HEK293 (cell line): ENCODE data around the gene COL15A1.

Experiments
- CTCF ChIA-PET: fragments of 350-600 bp; formaldehyde crosslinking; extraction: SDS; loops from one replicate; lab custom pipeline; 2021; ENCODE audit warnings: antibody characterized with exemption; lab: Yijun Ruan, JAX
- POLR2A ChIA-PET: fragments of 300-600 bp; formaldehyde crosslinking; extraction: SDS; loops from one replicate; lab custom pipeline; 2020; ENCODE audit warnings: antibody characterized with exemption, inconsistent platforms; lab: Yijun Ruan, JAX
- H3K27ac ChIP-seq: fragments of 200-500 bp; sonication (Bioruptor generic); 2 replicates; pipeline ENCODE4 v1.5.1; 2014; ENCODE audit warnings: low read depth, low read length, control low read depth, inconsistent platforms; ENCODE audit errors: extremely low read depth
- H3K36me3 ChIP-seq, 2 experiments: fragments of 200-500 bp in 1 of 2; sonication (Bioruptor generic) in 1 of 2; 1 replicate in 1 of 2; 2 replicates in 1 of 2; pipeline ENCODE4 v1.5.1; 2014 to 2017; ENCODE audit warnings: inconsistent platforms in 2 of 2, low read length in 2 of 2; ENCODE audit not compliant: control insufficient read depth in 2 of 2, insufficient read depth in 1 of 2
- H3K4me1 ChIP-seq: fragments of 200-500 bp; sonication (Bioruptor generic); 2 replicates; pipeline ENCODE4 v1.5.1; 2014; ENCODE audit warnings: mild to moderate bottlenecking, low read length, inconsistent platforms; ENCODE audit not compliant: control insufficient read depth, insufficient read depth
- H3K4me3 ChIP-seq: 2 replicates; pipeline ENCODE4 v1.5.1; 2011; ENCODE audit warnings: low read depth, mild to moderate bottlenecking, control low read depth, low read length, moderate library complexity
- H3K9me3 ChIP-seq: fragments of 200-500 bp; sonication (Bioruptor generic); 2 replicates; pipeline ENCODE4 v1.5.1; 2014; ENCODE audit warnings: low read depth, low read length, inconsistent platforms; ENCODE audit not compliant: control insufficient read depth, insufficient read depth
- HOXD13 ChIP-seq: sonication (generic); formaldehyde crosslinking; IDR thresholded peaks from 2 replicates; pipeline ENCODE4 v1.8.0; 2022; ENCODE audit warnings: missing genetic modification reagents, borderline replicate concordance
- MZF1 ChIP-seq: fragments of 450-650 bp; formaldehyde crosslinking; IDR thresholded peaks from 2 replicates; pipeline ENCODE4 v1.5.1; 2017; ENCODE audit warnings: missing biosample characterization, missing genetic modification characterization, borderline replicate concordance
- ZBTB48 ChIP-seq: fragments of 450-650 bp; formaldehyde crosslinking; IDR thresholded peaks from 2 replicates; pipeline ENCODE4 v1.5.1; 2016; ENCODE audit warnings: missing biosample characterization, missing genetic modification characterization
- ZNF10 ChIP-seq: fragments of 450-650 bp; formaldehyde crosslinking; IDR thresholded peaks from 2 replicates; pipeline ENCODE4 v1.5.1; 2017; ENCODE audit warnings: missing biosample characterization, missing genetic modification characterization
- ZNF140 ChIP-seq: fragments of 450-650 bp; formaldehyde crosslinking; IDR thresholded peaks from 2 replicates; pipeline ENCODE4 v1.5.1; 2016; ENCODE audit warnings: missing biosample characterization, missing genetic modification characterization
- ZNF146 ChIP-seq: fragments of 450-650 bp; formaldehyde crosslinking; IDR thresholded peaks from 2 replicates; pipeline ENCODE4 v1.5.1; 2016; ENCODE audit warnings: missing biosample characterization, missing genetic modification characterization
- ZNF155 ChIP-seq: fragments of 450-650 bp; formaldehyde crosslinking; IDR thresholded peaks from 2 replicates; pipeline ENCODE4 v1.5.1; 2016; ENCODE audit warnings: missing biosample characterization, missing genetic modification characterization
- ZNF2 ChIP-seq: fragments of 450-650 bp; formaldehyde crosslinking; IDR thresholded peaks from 2 replicates; pipeline ENCODE4 v1.5.1; 2016; ENCODE audit warnings: missing biosample characterization, missing genetic modification characterization
- ZNF311 ChIP-seq: fragments of 450-650 bp; formaldehyde crosslinking; IDR thresholded peaks from 2 replicates; pipeline ENCODE4 v1.5.1; 2017; ENCODE audit warnings: missing biosample characterization, missing genetic modification characterization, borderline replicate concordance
- ZNF776 ChIP-seq: fragments of 450-650 bp; formaldehyde crosslinking; IDR thresholded peaks from 2 replicates; pipeline ENCODE4 v1.5.0; 2017; ENCODE audit warnings: missing biosample characterization, missing genetic modification characterization, borderline replicate concordance
- ZSCAN16 ChIP-seq: fragments of 450-650 bp; formaldehyde crosslinking; IDR thresholded peaks from 2 replicates; pipeline ENCODE4 v1.5.1; 2016; ENCODE audit warnings: missing biosample characterization, missing genetic modification characterization
- TF ChIP-seq, protein P1 (sequence below): fragments of 450-650 bp; formaldehyde crosslinking; IDR thresholded peaks from 2 replicates; pipeline ENCODE4 v1.5.1; 2016; ENCODE audit warnings: missing biosample characterization, missing genetic modification characterization
- TF ChIP-seq, protein P2 (sequence below): fragments of 450-650 bp; formaldehyde crosslinking; IDR thresholded peaks from 2 replicates; pipeline ENCODE4 v1.5.1; 2016; ENCODE audit warnings: missing biosample characterization, missing genetic modification characterization
- TF ChIP-seq, protein P3 (sequence below): fragments of 450-650 bp; formaldehyde crosslinking; IDR thresholded peaks from 2 replicates; pipeline ENCODE4 v1.5.1; 2017; ENCODE audit warnings: missing biosample characterization, missing genetic modification characterization
- TF ChIP-seq, protein P4 (sequence below): fragments of 450-650 bp; formaldehyde crosslinking; IDR thresholded peaks from 2 replicates; pipeline ENCODE4 v1.5.1; 2016; ENCODE audit warnings: missing biosample characterization, missing genetic modification characterization

The COL15A1 gene

GRCh38 chr9:98935071-98935505 lies 8.6 kb upstream of the COL15A1 start:
- Histone ChIP-seq H3K27ac (no peak overlapping the region), H3K36me3 (no peaks in the 10 kb centered on the region), H3K9me3 (no peaks in the 10 kb centered on the region), H3K4me1 (no peaks in the 10 kb centered on the region), H3K4me3 (no peak overlapping the region)
- TF ChIP-seq ZNF10 (tag by site-specific recombination) (no peak), ZNF2 (tag by site-specific recombination) (no peak)
- TF ChIP-seq, protein P1, sequence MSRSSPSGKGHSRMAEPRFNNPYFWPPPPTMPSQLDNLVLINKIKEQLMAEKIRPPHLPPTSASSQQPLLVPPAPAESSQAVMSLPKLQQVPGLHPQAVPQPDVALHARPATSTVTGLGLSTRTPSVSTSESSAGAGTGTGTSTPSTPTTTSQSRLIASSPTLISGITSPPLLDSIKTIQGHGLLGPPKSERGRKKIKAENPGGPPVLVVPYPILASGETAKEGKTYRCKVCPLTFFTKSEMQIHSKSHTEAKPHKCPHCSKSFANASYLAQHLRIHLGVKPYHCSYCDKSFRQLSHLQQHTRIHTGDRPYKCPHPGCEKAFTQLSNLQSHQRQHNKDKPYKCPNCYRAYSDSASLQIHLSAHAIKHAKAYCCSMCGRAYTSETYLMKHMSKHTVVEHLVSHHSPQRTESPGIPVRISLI (tag by site-specific recombination), result no peak
- ChIA-PET CTCF (interaction anchor here (0.6 to 0.8 kb wide), 3 partner anchors 40 to 671 kb away, joined by 3 to 4 read pairs (median 3); no protein-coding TSS in a partner anchor), POLR2A (no interaction called here)

DNA sequence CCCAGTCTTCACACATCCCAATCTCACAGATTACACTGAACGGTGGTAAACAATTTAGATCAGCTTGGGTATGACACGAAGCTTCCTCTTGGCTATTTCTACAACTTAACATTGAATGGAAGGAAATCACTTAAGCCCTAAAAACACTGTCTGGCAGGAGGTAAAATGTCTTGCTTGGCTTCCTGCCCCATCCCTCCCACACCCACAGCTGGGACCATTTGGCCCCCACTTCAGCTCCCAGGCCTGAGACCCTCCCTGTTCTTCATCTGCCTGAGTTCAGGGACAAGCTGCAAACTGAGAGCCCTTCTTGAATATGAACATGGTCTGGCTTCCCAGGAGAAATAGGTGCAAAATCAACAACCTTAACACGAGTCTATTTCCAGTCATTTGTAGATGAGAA lies 3.4 kb upstream of the COL15A1 start:
- Histone ChIP-seq H3K36me3 (no peaks in the 10 kb centered on the region), H3K9me3 (no peaks in the 10 kb centered on the region), H3K4me1 (no peaks in the 10 kb centered on the region), H3K27ac (no peak overlapping the region), H3K4me3 (no peak overlapping the region)
- POLR2A ChIA-PET, result no interaction called here
- CTCF ChIA-PET, result interaction anchor here (0.7 kb wide), 2 partner anchors 33 to 766 kb away, joined by 3 read pairs; no protein-coding TSS in a partner anchor
- TF ChIP-seq ZSCAN16 (no peak), ZNF311 (tag by site-specific recombination) (no peak), ZNF155 (tag by site-specific recombination) (no peak), ZNF140 (tag by site-specific recombination) (no peak), ZNF776 (tag by site-specific recombination) (no peak), HOXD13 (CRISPR knock-in tag) (no peak), ZBTB48 (no peak), MZF1 (tag by site-specific recombination) (no peak), ZNF146 (tag by site-specific recombination) (no peak)
- TF ChIP-seq, protein P2, sequence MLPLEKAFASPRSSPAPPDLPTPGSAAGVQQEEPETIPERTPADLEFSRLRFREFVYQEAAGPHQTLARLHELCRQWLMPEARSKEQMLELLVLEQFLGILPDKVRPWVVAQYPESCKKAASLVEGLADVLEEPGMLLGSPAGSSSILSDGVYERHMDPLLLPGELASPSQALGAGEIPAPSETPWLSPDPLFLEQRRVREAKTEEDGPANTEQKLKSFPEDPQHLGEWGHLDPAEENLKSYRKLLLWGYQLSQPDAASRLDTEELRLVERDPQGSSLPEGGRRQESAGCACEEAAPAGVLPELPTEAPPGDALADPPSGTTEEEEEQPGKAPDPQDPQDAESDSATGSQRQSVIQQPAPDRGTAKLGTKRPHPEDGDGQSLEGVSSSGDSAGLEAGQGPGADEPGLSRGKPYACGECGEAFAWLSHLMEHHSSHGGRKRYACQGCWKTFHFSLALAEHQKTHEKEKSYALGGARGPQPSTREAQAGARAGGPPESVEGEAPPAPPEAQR (tag by site-specific recombination), result no peak
- TF ChIP-seq, protein P3, sequence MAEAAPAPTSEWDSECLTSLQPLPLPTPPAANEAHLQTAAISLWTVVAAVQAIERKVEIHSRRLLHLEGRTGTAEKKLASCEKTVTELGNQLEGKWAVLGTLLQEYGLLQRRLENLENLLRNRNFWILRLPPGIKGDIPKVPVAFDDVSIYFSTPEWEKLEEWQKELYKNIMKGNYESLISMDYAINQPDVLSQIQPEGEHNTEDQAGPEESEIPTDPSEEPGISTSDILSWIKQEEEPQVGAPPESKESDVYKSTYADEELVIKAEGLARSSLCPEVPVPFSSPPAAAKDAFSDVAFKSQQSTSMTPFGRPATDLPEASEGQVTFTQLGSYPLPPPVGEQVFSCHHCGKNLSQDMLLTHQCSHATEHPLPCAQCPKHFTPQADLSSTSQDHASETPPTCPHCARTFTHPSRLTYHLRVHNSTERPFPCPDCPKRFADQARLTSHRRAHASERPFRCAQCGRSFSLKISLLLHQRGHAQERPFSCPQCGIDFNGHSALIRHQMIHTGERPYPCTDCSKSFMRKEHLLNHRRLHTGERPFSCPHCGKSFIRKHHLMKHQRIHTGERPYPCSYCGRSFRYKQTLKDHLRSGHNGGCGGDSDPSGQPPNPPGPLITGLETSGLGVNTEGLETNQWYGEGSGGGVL, result no peak
- TF ChIP-seq, protein P4, sequence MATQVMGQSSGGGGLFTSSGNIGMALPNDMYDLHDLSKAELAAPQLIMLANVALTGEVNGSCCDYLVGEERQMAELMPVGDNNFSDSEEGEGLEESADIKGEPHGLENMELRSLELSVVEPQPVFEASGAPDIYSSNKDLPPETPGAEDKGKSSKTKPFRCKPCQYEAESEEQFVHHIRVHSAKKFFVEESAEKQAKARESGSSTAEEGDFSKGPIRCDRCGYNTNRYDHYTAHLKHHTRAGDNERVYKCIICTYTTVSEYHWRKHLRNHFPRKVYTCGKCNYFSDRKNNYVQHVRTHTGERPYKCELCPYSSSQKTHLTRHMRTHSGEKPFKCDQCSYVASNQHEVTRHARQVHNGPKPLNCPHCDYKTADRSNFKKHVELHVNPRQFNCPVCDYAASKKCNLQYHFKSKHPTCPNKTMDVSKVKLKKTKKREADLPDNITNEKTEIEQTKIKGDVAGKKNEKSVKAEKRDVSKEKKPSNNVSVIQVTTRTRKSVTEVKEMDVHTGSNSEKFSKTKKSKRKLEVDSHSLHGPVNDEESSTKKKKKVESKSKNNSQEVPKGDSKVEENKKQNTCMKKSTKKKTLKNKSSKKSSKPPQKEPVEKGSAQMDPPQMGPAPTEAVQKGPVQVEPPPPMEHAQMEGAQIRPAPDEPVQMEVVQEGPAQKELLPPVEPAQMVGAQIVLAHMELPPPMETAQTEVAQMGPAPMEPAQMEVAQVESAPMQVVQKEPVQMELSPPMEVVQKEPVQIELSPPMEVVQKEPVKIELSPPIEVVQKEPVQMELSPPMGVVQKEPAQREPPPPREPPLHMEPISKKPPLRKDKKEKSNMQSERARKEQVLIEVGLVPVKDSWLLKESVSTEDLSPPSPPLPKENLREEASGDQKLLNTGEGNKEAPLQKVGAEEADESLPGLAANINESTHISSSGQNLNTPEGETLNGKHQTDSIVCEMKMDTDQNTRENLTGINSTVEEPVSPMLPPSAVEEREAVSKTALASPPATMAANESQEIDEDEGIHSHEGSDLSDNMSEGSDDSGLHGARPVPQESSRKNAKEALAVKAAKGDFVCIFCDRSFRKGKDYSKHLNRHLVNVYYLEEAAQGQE (tag by site-specific recombination), result no peak
